AG04450 (cell line): ENCODE results near the gene DHX36. TPM values are rescaled to one million over a fixed set of nuclear protein-coding genes. Genes with fewer than 3 reads are reported as not detected.
A peak's percentile ranks its signal among the peaks of the same experiment; 100 is the strongest.

Experiments used
- CTCF ChIA-PET: fragments of 300-600, 350-600 bp; formaldehyde crosslinking; extraction: SDS; loops from one replicate; lab custom pipeline; 2022; ENCODE audit warnings: antibody characterized with exemption, inconsistent platforms; lab: Charles Lee
- POLR2A ChIA-PET: fragments of 350-600 bp; formaldehyde crosslinking; extraction: SDS; loops from one replicate; lab custom pipeline; 2021; ENCODE audit warnings: antibody characterized with exemption, inconsistent platforms; lab: Yijun Ruan, JAX
- DNase-seq: peaks from one replicate; pipeline ENCODE4 v3.0.0-alpha.2; 2011; ENCODE audit warnings: low read depth, low spot score
- H3K27ac ChIP-seq: one replicate; pipeline ENCODE4 v1.5.1; 2012; ENCODE audit warnings: low read depth, low read length, control low read depth
- H3K27me3 ChIP-seq: one replicate; pipeline ENCODE4 v1.6.0; 2012; ENCODE audit warnings: low read length; ENCODE audit not compliant: control insufficient read depth, insufficient read depth
- H3K4me3 ChIP-seq: 2 replicates; pipeline ENCODE4 v1.5.1; 2011; ENCODE audit warnings: mild to moderate bottlenecking, low read depth, low read length, control low read depth
- H3K9me3 ChIP-seq: 2 replicates; pipeline ENCODE4 v1.5.1; 2012; ENCODE audit warnings: low read length; ENCODE audit not compliant: control insufficient read depth, insufficient read depth
- polyA plus RNA-seq: library from polyadenylated mRNA; depleted of rRNA; stranded (reverse); fragments of >200 nt; gene quantifications from 2 replicates; pipeline ENCODE4 v1.2.3, GENCODE V29; 2011
- TF ChIP-seq, protein P1 (sequence below): IDR thresholded peaks from 2 replicates; pipeline ENCODE4 v1.5.1; 2011; ENCODE audit warnings: low read depth, low read length, control low read depth, inconsistent platforms

DHX36 gene
- polyA plus RNA-seq, 1 experiment, result 49.3 TPM

DNA sequence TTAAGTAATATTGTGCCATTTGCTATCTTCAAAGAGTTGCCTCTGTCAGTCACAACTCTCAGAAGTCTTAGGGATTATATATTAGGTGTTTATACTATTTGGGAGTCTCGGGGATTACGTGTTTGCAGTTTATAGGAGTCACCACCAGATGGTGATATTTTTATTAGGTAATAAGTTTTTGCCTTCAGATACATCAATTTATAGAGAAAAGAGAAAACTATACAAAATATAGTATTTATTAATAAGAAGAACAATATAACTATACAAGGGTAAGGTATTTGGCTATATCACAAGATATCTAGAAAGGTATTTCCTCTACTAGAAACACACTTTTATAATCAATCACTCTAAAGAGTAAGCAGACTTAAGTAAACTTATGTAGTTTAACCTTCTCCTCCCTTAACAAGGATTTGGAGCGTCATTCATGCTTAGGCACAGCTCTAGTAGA lies 10.7 kb upstream of the DHX36 start:
- CTCF ChIA-PET, result interaction anchor here (0.7 to 2.1 kb wide), 8 partner anchors 11 to 1471 kb away, joined by 3 to 10 read pairs (median 4); partner anchors contain the start of genes ARHGEF26, C3orf33 and DHX36
- POLR2A ChIA-PET, result no interaction called here
- H3K9me3 ChIP-seq, result no peaks in the 10 kb centered on the region
- peaks cover 5% of the 10 kb centered on the region for H3K27me3 ChIP-seq
- no peak overlapping the region for H3K4me3 ChIP-seq
- TF ChIP-seq, protein P1, sequence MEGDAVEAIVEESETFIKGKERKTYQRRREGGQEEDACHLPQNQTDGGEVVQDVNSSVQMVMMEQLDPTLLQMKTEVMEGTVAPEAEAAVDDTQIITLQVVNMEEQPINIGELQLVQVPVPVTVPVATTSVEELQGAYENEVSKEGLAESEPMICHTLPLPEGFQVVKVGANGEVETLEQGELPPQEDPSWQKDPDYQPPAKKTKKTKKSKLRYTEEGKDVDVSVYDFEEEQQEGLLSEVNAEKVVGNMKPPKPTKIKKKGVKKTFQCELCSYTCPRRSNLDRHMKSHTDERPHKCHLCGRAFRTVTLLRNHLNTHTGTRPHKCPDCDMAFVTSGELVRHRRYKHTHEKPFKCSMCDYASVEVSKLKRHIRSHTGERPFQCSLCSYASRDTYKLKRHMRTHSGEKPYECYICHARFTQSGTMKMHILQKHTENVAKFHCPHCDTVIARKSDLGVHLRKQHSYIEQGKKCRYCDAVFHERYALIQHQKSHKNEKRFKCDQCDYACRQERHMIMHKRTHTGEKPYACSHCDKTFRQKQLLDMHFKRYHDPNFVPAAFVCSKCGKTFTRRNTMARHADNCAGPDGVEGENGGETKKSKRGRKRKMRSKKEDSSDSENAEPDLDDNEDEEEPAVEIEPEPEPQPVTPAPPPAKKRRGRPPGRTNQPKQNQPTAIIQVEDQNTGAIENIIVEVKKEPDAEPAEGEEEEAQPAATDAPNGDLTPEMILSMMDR, result peak; percentile 61
- no peak overlapping the region for H3K27ac ChIP-seq
- peak; percentile 16 for DNase-seq

DNA sequence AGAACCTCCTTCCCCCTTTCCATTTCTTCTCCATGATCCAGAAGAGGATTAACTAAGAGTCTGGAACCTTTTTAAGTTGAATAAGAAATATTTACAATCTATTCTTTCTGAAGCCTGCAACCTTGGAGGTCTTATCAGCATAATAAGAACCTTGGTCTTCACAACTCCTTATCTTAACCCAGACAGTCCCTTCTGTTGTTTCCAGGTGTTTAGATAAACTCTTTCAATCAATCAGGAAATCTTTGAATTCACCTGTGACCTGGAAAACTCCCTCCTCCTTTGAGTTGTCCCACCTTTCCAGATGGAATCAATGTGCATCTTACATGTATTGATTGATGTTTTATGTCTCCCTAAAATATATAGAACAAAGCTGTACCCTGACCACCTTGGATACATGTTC lies 3.6 kb upstream of the DHX36 start:
- POLR2A ChIA-PET, result no interaction called here
- TF ChIP-seq, protein P1, result no peak
- Histone ChIP-seq H3K27ac (no peak overlapping the region), H3K27me3 (peaks cover 5% of the 10 kb centered on the region), H3K4me3 (no peak overlapping the region), H3K9me3 (no peaks in the 10 kb centered on the region; the same call in 1 of the 2 replicates)
- DNase-seq, result no peak
- CTCF ChIA-PET, result no interaction called here

- Histone ChIP-seq H3K9me3 (no peaks in the 10 kb centered on the region; the same call in 1 of the 2 replicates), H3K4me3 (no peak overlapping the region), H3K27ac (no peak overlapping the region), H3K27me3 (no peaks in the 10 kb centered on the region)
- CTCF ChIA-PET, result interaction anchor here (0.6 to 1.4 kb wide), 4 partner anchors 10 to 1481 kb away, joined by 3 to 8 read pairs (median 6); no protein-coding TSS in a partner anchor
- no peak for DNase-seq
- POLR2A ChIA-PET, result no interaction called here
- TF ChIP-seq, protein P1, result no peak
Measured at GRCh38 chr3:154324919-154325318, 632 bp upstream of the DHX36 start.

- POLR2A ChIA-PET, result no interaction called here
- no peaks in the 10 kb centered on the region for H3K9me3 ChIP-seq
- no peak overlapping the region for H3K27ac ChIP-seq
- no peak for DNase-seq
- H3K27me3 ChIP-seq, result no peaks in the 10 kb centered on the region
- CTCF ChIA-PET, result no interaction called here
- no peak overlapping the region for H3K4me3 ChIP-seq
- TF ChIP-seq, protein P1, result no peak
Measured at GRCh38 chr3:154316974-154317767, 7.1 kb downstream of the DHX36 start.

DNA sequence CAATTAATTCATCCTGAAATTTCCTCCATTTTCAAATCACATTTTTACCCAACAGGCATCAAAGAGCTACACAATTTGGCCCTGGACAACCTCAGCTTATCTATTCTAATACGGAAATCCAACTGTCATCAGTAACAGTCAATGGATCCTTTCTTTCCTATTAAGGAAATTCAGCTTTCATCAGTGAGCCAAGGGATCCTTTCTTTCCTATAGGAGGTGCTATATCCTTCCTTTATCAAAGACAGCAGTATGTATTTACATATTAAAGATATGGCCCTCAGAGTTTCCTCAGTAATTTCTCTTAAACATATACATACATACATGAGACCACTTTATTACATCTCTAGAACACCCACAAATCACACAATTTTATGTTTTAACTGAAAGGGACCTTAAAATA lies 10.1 kb downstream of the DHX36 start:
- TF ChIP-seq, protein P1, result no peak
- ChIA-PET CTCF (interaction anchor here (0.6 to 1.2 kb wide), 3 partner anchors 62 to 1388 kb away, joined by 3 to 6 read pairs (median 4); no protein-coding TSS in a partner anchor), POLR2A (no interaction called here)
- no peak for DNase-seq
- Histone ChIP-seq H3K9me3 (no peaks in the 10 kb centered on the region), H3K27me3 (no peaks in the 10 kb centered on the region), H3K27ac (no peak overlapping the region), H3K4me3 (no peak overlapping the region)
